CD14-positive monocyte (primary cell): ENCODE data around the gene OAF. TPM values are rescaled to one million over a fixed set of nuclear protein-coding genes. Genes with fewer than 3 reads are reported as not detected.

Experiments used
- DNase-seq, 3 donors: peaks; one replicate each; pipeline ENCODE4 v3.0.0-alpha.2; 2011 to 2022
- H2AFZ ChIP-seq: 2 replicates; pipeline ENCODE4 v1.6.0; 2012; ENCODE audit warnings: mild to moderate bottlenecking, low read depth, low read length, inconsistent platforms; ENCODE audit not compliant: insufficient read depth, poor library complexity, severe bottlenecking
- H3K27ac ChIP-seq, 2 donors: 1 replicate in 1 of 2; 2 replicates in 1 of 2; pipeline ENCODE4 v1.5.1; 2012 to 2013; ENCODE audit warnings: low read length in 2 of 2, control low read depth in 1 of 2, inconsistent platforms in 1 of 2, low read depth in 1 of 2, mild to moderate bottlenecking in 1 of 2
- H3K27me3 ChIP-seq, 2 donors: one replicate each; pipeline versions ENCODE4 v1.6.0 to v1.6.1; 2011 to 2013; ENCODE audit warnings: low read length in 2 of 2; ENCODE audit not compliant: control insufficient read depth in 2 of 2, insufficient read depth in 2 of 2
- H3K36me3 ChIP-seq, 2 donors: replicated peaks in 1 of 2; 1 replicate in 1 of 2; 2 replicates in 1 of 2; pipeline versions ENCODE4 v1.5.1 to v1.6.1; 2012 to 2013; ENCODE audit warnings: low read length in 2 of 2, control low read depth in 1 of 2, inconsistent platforms in 1 of 2, mild to moderate bottlenecking in 1 of 2; ENCODE audit not compliant: insufficient read depth in 2 of 2, control insufficient read depth in 1 of 2
- H3K4me1 ChIP-seq, 2 donors: 1 replicate in 1 of 2; 2 replicates in 1 of 2; pipeline versions ENCODE4 v1.5.1 to v1.6.1; 2012 to 2013; ENCODE audit warnings: low read length in 2 of 2, control low read depth in 1 of 2, inconsistent platforms in 1 of 2, mild to moderate bottlenecking in 1 of 2, moderate library complexity in 1 of 2; ENCODE audit not compliant: insufficient read depth in 2 of 2, control insufficient read depth in 1 of 2
- H3K4me2 ChIP-seq: replicated peaks from 2 replicates; pipeline ENCODE3; 2012; ENCODE audit warnings: low read length, moderate library complexity, mild to moderate bottlenecking; ENCODE audit not compliant: poor library complexity, severe bottlenecking; ENCODE audit errors: extremely low read depth
- H3K4me3 ChIP-seq, 3 experiments: fragments of 200-600 bp in 1 of 3; sonication (generic) in 1 of 3; replicated peaks in 1 of 3; 1 replicate in 2 of 3; 2 replicates in 1 of 3; pipeline ENCODE4 v1.5.1; 2011 to 2013; ENCODE audit warnings: low read length in 3 of 3, mild to moderate bottlenecking in 3 of 3, control low read depth in 2 of 3, low read depth in 2 of 3, inconsistent platforms in 1 of 3, moderate library complexity in 1 of 3
- H3K79me2 ChIP-seq: 2 replicates; pipeline ENCODE4 v1.6.0; 2012; ENCODE audit warnings: mild to moderate bottlenecking, control low read depth, inconsistent platforms, low read length, moderate library complexity; ENCODE audit not compliant: insufficient read depth
- H3K9ac ChIP-seq: 2 replicates; pipeline ENCODE4 v1.6.0; 2017; ENCODE audit warnings: low read length, mild to moderate bottlenecking; ENCODE audit not compliant: insufficient read depth, poor library complexity, severe bottlenecking
- H3K9me3 ChIP-seq, 2 donors: replicated peaks in 1 of 2; 1 replicate in 1 of 2; 2 replicates in 1 of 2; pipeline versions ENCODE4 v1.5.1 to v1.6.1; 2012 to 2013; ENCODE audit warnings: low read length in 2 of 2, control low read depth in 1 of 2; ENCODE audit not compliant: control insufficient read depth in 1 of 2, insufficient read depth in 1 of 2
- H4K20me1 ChIP-seq: 2 replicates; pipeline ENCODE4 v1.6.0; 2012; ENCODE audit warnings: mild to moderate bottlenecking, low read length, control low read depth, moderate library complexity; ENCODE audit not compliant: insufficient read depth
- H3K27ac Mint-ChIP-seq, 7 donors: one replicate each; pipeline ENCODE4 v1.8.0; 2020; ENCODE audit warnings: mild to moderate bottlenecking in 7 of 7, mixed read lengths in 7 of 7, moderate library complexity in 6 of 7, inconsistent platforms in 2 of 7
- H3K27me3 Mint-ChIP-seq, 3 donors: one replicate each; pipeline ENCODE4 v1.8.0; 2021 to 2022; ENCODE audit warnings: low read depth in 3 of 3, mild to moderate bottlenecking in 3 of 3, mixed read lengths in 3 of 3, moderate library complexity in 3 of 3, inconsistent platforms in 1 of 3
- H3K36me3 Mint-ChIP-seq, 2 donors: one replicate each; pipeline ENCODE4 v1.8.0; 2020; ENCODE audit warnings: mixed read lengths in 2 of 2, inconsistent platforms in 1 of 2, mild to moderate bottlenecking in 1 of 2
- H3K4me1 Mint-ChIP-seq: one replicate; pipeline ENCODE4 v1.8.0; 2020; ENCODE audit warnings: mild to moderate bottlenecking, mixed read lengths
- H3K4me3 Mint-ChIP-seq, 2 donors: one replicate each; pipeline ENCODE4 v1.8.0; 2020; ENCODE audit warnings: mild to moderate bottlenecking in 2 of 2, mixed read lengths in 2 of 2, moderate library complexity in 1 of 2
- H3K9me3 Mint-ChIP-seq, 7 donors: one replicate each; pipeline ENCODE4 v1.8.0; 2020 to 2022; ENCODE audit warnings: mixed read lengths in 7 of 7, mild to moderate bottlenecking in 6 of 7, moderate library complexity in 6 of 7, inconsistent platforms in 2 of 7
- WGBS: methylation state at CpG from one replicate; pipeline ENCODE4 v1.1.5; 2013; ENCODE audit warnings: missing lambda C conversion rate; ENCODE audit not compliant: insufficient coverage; 5-methylcytosine and 5-hydroxymethylcytosine counted together
- intact Hi-C, 2 donors: fragments of 100-400 bp; cut with micrococcal nuclease; formaldehyde crosslinking; loops; one replicate each; pipeline versions ENCODE4 v1.15.0 to v1.15.1; 2023
- polyA plus RNA-seq, 3 donors: library from polyadenylated mRNA; depleted of rRNA in 1 of 3; unstranded in 2 of 3; stranded (reverse) in 1 of 3; fragments of 300-500 nt in 2 of 3; fragments of >200 nt in 1 of 3; fragmentation: Illumina TruSeq in 2 of 3; gene quantifications; 1 replicate in 2 of 3; 2 replicates in 1 of 3; pipeline ENCODE4 v1.2.3, GENCODE V29; 2012 to 2021
- TF ChIP-seq, protein P1 (sequence below): fragments of 200-600 bp; IDR thresholded peaks from one replicate; pipeline ENCODE4 v1.8.0; 2022; ENCODE audit warnings: antibody characterized with exemption, mild to moderate bottlenecking

The OAF gene
- polyA plus RNA-seq, 3 donors = 31.5 to 57.2 (median 49.2) TPM

DNA sequence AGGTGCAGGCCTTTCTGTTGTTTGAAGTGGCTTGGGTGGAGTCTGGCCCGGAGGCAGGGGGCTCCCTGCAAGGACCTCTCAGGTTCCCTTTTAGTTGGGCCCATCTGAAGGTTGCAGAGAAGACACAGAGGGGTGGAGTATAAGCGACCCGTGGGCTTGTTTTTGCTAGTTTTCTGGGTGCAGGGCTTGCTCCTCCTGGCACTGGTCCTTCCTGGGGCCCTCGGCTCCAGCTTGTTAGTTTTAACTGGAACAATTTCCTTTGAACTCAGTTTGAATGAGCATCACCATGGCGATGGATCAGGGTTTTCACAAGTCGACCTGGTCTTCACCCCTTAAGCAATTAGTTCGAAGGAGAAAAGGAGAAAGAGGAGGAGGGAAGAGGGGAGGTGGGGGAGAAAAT, 28.5 kb upstream of the OAF start:
- H3K4me3 Mint-ChIP-seq = no peak overlapping the region
- peaks cover 0 to 2% (median 0%) of the 10 kb centered on the region in 7 donors for H3K9me3 Mint-ChIP-seq
- no peaks in the 10 kb centered on the region for H3K36me3 Mint-ChIP-seq
- Histone ChIP-seq H3K9ac (no peak overlapping the region), H3K79me2 (no peaks in the 10 kb centered on the region), H3K27ac (no peak overlapping the region), H3K4me2 (no peak overlapping the region), H2AFZ (no peak overlapping the region), H3K4me1 (peaks cover 10 to 11% of the 10 kb centered on the region in 2 donors), H3K9me3 (no peaks in the 10 kb centered on the region), H3K4me3 (no peak overlapping the region), H3K36me3 (no peaks in the 10 kb centered on the region), H3K27me3 (no peaks in the 10 kb centered on the region), H4K20me1 (no peaks in the 10 kb centered on the region)
- H3K27me3 Mint-ChIP-seq = peaks cover 11 to 27% (median 18%) of the 10 kb centered on the region in 3 donors
- peak overlapping the region in 1 of 7 donors; percentile 73 for H3K27ac Mint-ChIP-seq
- TF ChIP-seq, protein P1, sequence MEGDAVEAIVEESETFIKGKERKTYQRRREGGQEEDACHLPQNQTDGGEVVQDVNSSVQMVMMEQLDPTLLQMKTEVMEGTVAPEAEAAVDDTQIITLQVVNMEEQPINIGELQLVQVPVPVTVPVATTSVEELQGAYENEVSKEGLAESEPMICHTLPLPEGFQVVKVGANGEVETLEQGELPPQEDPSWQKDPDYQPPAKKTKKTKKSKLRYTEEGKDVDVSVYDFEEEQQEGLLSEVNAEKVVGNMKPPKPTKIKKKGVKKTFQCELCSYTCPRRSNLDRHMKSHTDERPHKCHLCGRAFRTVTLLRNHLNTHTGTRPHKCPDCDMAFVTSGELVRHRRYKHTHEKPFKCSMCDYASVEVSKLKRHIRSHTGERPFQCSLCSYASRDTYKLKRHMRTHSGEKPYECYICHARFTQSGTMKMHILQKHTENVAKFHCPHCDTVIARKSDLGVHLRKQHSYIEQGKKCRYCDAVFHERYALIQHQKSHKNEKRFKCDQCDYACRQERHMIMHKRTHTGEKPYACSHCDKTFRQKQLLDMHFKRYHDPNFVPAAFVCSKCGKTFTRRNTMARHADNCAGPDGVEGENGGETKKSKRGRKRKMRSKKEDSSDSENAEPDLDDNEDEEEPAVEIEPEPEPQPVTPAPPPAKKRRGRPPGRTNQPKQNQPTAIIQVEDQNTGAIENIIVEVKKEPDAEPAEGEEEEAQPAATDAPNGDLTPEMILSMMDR = no peak
- 79% methylated on average over 6 of the region's 7 CpGs for WGBS
- H3K4me1 Mint-ChIP-seq = peaks cover 17% of the 10 kb centered on the region
- intact Hi-C loops = no loop called here
- DNase-seq = no peak

DNA sequence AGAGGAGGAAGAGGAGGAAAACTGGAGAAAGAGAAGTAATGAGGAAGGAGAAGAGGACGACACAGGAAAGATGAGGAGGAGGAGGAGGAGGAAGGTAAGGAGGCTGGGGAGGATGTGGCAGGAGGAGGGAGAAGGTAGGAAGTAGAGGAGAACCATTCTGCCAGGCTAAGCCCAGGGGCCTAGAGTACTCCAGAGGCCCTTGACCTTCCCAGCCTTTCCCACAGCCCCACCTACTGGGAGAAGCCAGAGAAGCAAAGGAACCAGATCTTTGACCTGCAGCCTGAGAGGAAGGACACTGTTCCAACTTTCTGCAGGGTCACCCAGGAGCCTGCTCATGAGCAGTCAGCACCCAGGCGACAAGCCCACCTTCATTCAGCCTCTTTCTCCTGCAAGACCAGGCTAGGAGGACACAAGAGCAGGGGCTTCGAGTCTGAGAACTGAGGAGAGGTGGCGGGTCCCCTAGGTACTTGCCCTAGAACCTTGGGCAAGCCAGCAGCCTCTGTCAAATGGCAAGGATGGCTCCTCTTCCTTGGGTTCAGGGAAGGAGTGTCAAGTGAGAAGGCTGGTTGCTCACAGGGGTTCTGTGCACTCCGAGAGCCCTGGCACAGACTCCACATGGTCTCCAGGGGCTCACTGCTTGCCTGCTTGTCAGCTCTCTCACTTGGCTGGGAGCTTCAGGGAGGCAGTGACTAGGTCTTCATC, 27.9 kb upstream of the OAF start:
- peaks cover 0 to 2% (median 0%) of the 10 kb centered on the region in 7 donors for H3K9me3 Mint-ChIP-seq
- Histone ChIP-seq H3K4me1 (peaks cover 10 to 11% of the 10 kb centered on the region in 2 donors), H3K27ac (no peak overlapping the region), H3K9ac (no peak overlapping the region), H3K9me3 (no peaks in the 10 kb centered on the region), H4K20me1 (no peaks in the 10 kb centered on the region), H3K4me2 (no peak overlapping the region), H3K79me2 (no peaks in the 10 kb centered on the region), H3K36me3 (no peaks in the 10 kb centered on the region), H3K27me3 (no peaks in the 10 kb centered on the region), H3K4me3 (no peak overlapping the region), H2AFZ (no peak overlapping the region)
- no peak overlapping the region for H3K27ac Mint-ChIP-seq
- peaks cover 17% of the 10 kb centered on the region for H3K4me1 Mint-ChIP-seq
- peak in 1 of 3 donors; percentile 5 for DNase-seq
- no peaks in the 10 kb centered on the region for H3K36me3 Mint-ChIP-seq
- intact Hi-C loops = no loop called here
- peaks cover 5 to 27% (median 18%) of the 10 kb centered on the region in 3 donors for H3K27me3 Mint-ChIP-seq
- 92% methylated on average over 5 of the region's 5 CpGs for WGBS
- H3K4me3 Mint-ChIP-seq = no peak overlapping the region
- TF ChIP-seq, protein P1 = peak; percentile 26
